IPS-NIHi11 (cell line): ENCODE results near the gene DAZAP2.
"Not testable (repeated sequence)": the region's sequence is repeated elsewhere in the genome, so short reads cannot be mapped to it uniquely, and the experiment has no call there.

Experiments
- DNase-seq: peaks from one replicate; pipeline ENCODE4 v3.0.0; 2012; ENCODE audit warnings: mixed read lengths, low spot score

DAZAP2 gene

DNA sequence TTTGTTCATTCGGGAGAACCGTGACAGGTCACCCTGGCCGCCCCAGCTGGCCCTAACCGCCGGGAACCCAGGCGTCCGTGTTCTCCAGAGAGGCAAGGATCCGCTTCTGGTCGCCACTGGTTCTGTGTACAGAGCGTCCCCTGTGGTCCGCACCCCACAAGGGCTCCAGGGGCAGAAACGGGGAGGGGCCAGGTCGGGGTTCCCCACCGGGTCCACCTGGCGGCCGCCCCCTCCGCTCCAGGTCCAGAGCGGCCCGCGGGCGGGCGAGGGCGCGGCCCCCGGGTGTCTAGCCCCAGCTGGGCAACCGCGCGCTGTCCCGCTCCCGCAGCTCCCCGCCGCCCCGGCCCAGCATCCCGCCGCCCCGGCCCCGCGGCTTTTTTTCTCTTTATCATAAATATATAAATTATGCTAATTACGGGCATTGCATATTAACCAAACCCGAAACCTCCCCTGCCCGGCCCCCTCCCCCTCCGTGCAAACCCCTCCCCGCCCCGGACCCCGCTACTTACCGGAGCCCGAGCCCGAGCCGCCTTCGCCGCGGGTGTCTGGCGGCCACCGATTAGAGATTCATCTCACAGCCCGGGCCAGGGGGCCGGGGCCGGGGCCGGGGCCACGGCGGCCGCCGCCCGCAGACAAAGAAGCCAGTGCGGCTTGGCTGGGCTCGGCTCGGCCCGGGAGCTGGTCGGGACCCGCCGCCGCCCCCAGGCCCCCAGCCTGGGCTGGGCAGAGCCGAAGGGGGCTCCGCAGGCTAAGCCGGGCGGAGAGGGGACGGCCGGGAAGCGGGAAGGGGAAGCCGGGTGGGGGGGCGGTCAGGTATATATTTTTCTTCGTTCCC lies 21.3 kb upstream of the DAZAP2 start:
- DNase-seq, result peak; percentile 90

GRCh38 chr12:51217968-51218606 lies 20.5 kb upstream of the DAZAP2 start, which contains the start of gene POU6F1:
Gene POU6F1 (minus strand): TSS chr12:51218062. CDS start chr12:51206836, 11,226 bp downstream.
- peak; percentile 96 for DNase-seq

DNA sequence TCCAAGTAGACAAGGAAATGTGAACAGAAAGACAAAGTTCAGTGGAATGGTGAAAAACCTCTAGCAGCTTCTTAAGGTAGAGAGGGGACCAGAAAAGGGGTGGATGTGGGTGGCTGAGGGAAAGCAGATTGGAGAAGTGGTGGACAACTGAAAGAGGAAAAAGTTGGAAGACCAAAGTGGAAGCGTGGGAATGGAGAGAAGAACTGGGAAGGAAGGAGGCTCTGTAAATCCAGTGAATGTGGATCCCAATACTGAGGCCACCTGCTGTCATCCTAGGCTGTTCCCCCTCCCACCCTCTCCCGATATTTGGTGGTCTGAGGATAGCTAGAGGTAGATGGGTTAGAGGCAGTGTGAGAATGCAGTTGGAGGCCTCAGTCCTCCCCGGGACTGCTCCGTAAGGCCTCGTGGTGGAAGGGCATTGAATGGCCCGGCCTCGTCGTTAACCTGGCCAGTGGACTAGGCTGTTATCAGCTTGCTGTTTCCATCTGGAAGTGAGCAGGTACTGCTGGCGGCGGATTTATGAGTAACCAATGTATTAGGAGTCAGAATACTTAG lies 19.9 kb upstream of the DAZAP2 start:
- DNase-seq, result no peak

DNA sequence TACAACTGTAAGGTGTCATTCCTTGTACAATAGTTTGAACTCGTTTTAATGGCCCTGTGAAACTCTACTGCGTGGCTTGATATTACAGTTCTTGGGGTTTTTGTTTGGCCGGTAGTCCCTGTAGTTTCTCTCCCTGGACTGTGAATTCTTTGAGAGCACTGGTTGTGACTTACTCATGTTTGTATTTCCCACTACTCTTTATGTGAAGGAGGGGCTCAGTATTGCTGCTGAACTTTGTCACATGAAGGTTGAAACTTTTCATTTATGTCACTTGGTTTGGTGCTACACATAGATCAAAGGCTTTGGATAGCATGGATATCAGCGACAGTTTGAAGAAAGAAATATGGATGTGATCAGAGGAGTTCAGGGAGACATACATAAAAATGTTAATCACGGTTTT lies 19.3 kb upstream of the DAZAP2 start:
- no peak for DNase-seq

DNA sequence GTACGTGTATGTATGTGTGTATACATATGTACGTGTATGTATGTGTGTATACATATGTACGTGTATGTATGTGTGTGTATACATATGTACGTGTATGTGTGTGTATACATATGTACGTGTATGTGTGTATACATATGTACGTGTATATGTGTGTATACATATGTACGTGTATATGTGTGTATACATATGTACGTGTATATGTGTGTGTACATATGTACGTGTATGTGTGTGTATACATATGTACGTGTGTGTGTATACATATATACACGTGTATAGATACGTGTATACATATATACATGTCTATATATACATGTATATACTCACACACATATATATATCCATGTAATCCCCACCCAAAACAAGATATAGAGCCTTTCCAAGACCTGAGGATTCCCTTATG lies 18.8 kb upstream of the DAZAP2 start:
- DNase-seq, result not testable (repeated sequence)

- DNase-seq, result no peak
These were observed 16.2 kb upstream of the DAZAP2 start for GRCh38 chr12:51222461-51222860.

DNA sequence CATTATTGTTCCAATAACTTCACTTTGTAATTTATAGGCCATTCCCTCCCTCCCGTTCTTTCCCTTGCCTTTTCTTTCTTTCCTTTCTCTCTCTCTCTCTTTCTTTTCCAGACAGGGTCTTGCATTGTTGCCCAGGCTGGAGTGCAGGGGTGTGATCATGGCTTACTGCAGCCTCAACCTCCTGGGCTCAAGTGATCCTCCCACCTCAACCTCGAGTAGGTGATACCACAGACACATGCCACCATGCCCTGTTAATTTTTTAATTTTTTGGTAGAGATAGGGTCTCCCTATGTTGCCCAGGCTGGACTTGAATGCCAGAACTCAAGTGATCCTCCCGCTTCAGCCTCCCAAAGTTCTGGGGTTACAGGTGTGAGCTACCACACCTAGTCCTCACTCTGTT lies 14.0 kb upstream of the DAZAP2 start:
- DNase-seq, result no peak

DNA sequence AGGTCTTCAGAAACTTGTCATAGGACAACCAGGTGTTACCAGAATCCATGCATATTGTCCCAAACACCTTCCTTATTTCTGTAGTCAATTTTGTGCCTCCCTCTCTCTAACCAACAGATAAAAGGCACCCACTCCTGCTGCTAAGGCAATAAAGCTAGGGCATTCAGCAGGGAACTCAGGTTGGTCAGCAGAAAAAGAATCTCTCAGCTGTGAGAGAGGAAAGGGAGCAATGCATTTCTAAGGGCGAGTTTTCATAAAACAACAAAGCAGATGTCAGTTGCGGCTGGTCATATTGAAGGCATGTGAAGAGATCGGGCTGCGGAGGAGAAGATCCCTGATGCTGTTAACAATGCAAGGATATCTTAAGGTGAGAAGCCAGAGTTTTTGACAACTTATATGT lies 13.4 kb upstream of the DAZAP2 start:
- DNase-seq, result no peak

- no peak for DNase-seq
These were observed 12.9 kb upstream of the DAZAP2 start for GRCh38 chr12:51225771-51226170.

DNA sequence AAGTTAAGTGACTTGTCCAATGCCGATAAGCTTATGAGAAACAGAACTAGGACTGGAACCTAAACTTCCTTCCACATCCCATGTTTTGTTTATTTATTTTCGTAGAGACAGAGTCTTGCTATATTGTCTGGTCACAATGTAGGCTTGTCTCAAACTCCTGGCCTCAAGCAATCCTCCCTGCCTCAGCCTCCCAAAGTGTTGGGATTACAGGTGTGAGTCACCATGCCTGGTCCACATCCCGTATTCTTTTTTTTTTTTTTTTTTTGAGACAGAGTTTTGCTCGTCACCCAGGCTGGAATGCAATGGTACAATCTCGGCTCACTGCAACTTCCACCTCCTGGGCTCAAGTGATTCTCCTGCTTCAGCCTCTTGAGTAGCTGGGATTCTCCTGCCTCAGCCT lies 11.5 kb upstream of the DAZAP2 start:
- not testable (repeated sequence) for DNase-seq

DNA sequence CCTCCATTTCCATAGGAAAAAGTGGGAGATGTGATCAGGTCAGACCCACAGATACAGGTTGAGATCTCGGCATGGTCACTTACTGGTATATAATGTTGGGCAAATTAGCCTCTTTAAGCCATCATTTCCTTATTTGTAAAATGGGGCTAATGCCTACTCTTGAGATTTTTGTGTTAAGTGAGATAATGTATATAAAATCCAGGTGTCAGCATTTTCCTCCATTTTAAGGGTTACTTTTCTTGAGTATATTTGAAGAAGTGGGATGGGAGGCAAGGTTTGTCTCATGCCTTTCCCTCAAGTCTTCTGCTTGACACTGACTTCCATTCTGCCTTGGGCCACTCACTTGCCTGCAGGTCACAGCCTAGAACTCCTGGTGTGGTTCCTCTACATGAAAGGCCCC lies 10.7 kb upstream of the DAZAP2 start:
- no peak for DNase-seq

GRCh38 chr12:51229116-51229809 lies 9.4 kb upstream of the DAZAP2 start:
- no peak for DNase-seq

DNA sequence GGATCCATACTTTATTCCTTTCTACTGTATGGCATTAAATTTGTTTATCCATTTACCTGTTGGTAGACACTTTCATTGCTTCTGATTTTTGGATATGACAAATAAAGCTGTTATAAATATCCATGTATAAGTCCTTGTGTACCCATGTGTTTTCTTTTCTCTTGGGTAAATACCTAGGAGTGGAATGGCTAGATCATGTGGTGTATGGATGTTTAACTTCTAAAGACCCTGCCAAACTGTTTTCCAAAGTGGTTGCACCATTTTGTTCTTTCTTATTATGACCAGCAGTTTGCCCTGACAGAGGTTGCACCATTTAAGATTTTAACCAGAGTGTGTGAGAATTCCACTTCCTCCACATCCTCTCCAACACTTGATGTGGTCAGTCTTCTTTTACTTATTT lies 6.0 kb upstream of the DAZAP2 start:
- no peak for DNase-seq

DNA sequence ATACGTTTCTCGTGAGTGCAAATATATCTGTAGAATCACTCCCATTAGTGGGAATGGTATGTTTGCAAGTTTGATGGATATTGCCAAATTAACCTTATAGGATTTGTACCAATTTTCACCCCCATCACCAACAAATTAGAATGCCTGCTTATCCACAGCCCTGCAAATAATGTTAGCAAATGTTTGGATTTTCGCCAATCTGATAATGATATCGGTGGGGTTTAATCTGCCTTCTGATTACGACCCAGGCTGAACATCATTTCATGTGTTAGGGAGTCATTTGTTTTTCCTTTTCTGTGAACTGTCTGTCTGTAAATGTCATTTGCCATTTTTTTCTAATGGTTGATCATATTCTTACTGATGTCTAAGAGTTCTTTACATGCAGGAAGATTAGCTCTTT lies 4.1 kb upstream of the DAZAP2 start:
- DNase-seq, result no peak

DNA sequence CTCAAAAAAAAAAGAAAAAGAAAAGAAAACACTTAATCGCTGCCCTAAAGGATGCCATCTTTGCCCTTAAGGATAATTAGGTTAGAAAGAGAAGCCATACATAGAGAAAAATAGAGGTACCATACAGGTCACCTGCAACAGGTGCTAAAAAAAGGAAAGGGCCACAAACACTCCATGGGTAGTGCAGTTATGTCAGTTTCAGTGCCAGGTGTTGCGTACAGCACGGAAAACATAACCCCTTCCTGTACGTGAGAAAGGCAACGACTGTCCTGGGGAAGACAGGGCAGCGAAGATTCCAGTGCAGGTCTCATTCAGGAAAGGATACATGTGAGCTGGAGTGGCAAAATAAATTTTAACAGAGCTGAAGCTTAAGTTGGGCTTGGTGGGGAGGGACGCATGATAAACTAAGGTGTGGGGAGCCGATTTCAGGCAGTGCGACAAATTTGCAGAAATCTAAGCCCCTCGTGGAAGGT lies 553 bp upstream of the DAZAP2 start:
- no peak for DNase-seq

GRCh38 chr12:51240971-51241370 lies 2.3 kb downstream of the DAZAP2 start:
- no peak for DNase-seq

DNA sequence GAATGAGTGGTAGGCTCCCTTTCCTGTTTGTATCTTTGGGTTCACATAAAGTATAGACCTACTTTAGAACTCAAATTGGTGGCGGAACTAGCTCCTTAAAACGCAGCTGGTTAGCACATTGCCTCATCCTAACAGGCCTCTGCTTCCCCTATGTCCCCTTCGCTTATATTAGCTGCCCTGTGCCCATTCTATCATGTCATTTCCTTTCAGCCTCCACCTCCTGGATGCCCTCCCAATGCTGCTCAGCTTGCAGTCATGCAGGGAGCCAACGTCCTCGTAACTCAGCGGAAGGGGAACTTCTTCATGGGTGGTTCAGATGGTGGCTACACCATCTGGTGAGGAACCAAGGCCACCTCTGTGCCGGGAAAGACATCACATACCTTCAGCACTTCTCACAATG lies 3.5 kb downstream of the DAZAP2 start:
- no peak for DNase-seq

DNA sequence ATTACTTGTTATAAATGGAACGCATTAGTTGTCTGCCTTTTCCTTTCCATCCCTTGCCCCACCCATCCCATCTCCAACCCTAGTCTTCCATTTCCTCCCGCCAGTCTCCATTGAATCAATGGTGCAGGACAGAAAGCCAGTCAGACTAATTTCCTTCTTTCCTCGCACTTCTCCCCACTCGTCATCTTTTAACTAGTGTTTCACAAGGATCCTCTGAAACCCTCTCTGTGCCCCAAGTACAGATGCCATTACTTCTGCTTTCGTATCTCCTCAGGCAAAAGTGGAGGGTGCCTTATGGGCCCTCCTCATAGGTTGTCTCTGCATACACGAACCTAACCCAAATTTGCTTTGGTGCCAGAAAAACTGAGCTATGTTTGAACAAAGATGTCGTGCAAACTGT lies 4.2 kb downstream of the DAZAP2 start:
- DNase-seq, result no peak

DNA sequence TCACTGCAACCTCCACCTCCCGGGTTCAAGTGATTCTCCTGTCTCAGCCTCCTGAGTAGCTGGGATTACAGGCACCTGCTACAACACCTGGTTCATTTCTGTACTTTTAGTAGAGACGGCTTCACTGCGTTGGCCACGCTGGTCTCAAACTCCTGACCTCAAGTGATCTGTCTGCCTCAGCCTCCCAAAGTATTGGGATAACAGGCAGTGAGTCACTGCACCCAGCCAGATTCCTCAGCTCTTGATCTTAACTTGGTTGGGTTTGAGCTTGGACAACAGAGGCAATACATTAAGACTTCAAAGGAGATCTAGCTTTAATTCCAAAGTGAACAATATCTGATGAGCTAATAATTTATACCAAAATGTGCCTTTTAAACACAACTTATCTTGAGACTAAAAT lies 5.6 kb downstream of the DAZAP2 start:
- DNase-seq, result no peak

DNA sequence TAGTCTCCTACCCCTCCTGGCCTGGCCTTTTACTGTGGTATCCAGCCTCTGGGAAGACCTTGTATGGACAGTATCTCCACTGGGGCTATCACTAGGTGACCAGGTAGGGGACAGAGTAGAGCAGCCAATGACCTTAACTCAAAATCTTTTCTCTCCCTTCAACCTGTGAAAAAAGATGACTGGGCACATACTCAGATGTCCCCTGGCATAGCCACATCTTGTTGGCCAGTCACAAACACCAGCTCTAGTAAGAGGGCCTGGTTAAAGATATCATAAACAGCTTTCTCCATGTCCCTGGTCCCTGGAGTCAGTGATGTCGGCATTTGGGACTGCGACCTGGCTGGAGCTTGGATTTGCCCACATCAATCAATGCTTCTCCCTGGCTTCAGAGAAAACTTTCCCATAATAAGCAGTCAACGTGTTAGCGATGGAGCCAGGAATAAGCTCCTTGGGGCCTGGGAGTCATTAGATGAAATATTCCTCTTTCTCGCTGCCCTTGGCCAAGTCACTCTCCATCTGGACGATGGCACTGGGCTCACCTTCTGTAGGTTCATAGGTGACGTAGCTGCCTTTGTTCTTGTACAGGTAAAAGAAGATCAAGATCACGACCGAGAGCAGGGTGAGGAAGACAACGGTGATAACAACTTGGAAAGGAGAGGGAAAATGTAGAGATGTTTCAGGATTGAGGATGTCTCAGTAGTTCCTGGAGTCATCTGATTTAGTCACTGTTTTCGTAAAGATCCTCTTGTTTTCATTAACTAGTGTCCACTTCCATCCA lies 7.0 kb downstream of the DAZAP2 start:
- DNase-seq, result no peak

DNA sequence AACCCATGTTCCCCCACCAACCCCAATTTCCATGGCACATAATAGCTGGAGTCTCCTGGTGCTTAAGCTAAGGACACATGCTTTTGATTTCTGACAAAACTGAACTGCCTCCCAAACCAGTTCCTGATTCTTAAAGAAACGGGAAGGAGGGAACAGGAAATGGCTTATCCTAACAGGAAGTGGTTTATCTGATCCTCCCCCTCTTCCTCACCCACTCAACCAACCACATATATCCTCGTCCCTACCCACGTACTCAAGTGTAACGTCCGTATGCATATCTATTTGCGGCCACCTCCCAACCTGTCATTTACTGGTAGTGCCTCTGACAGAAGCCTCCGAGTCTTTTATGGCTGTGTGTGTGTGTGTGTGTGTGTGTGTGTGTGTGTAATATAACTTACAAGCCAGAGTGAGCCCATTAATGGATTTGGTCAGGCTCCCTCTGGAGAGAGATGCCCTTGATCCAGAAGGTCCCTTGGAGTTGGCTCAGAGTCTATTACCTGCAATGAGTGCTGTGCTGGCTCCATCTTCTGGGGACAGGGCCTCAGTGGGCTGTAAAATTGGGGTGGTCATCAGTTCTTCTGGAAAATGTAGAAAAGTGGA lies 7.7 kb downstream of the DAZAP2 start:
- DNase-seq, result no peak
